Peyer's patch (tissue), 4 donors: ENCODE measurements around the gene TMEM79.

Source experiments
- CTCF ChIP-seq, 6 experiments: fragments of 450-650 bp in 4 of 6; fragments of 200-600 bp in 2 of 6; sonication (generic) in 1 of 6; IDR thresholded peaks; one replicate each; pipeline ENCODE4 v1.5.1; 2017 to 2019; ENCODE audit warnings: antibody characterized with exemption in 6 of 6, mild to moderate bottlenecking in 3 of 6, moderate library complexity in 1 of 6
- POLR2A ChIP-seq, 2 donors: fragments of 450-650 bp; IDR thresholded peaks; one replicate each; pipeline ENCODE4 v1.5.1; 2017; ENCODE audit warnings: antibody characterized with exemption in 2 of 2, mild to moderate bottlenecking in 2 of 2, moderate library complexity in 2 of 2

- TF ChIP-seq POLR2A (IDR thresholded peaks at IDR 0.05) (no peak), CTCF (IDR thresholded peaks at IDR 0.05) (no peak)
These were observed 11.3 kb downstream of the TMEM79 start, which contains the start of gene GLMP for GRCh38 chr1:156295391-156295947.
